ENCODE measurements around the gene SPOCK2. TPM values are rescaled to one million over a fixed set of nuclear protein-coding genes. Genes with fewer than 3 reads are reported as not detected.
A peak's percentile ranks its signal among the peaks of the same experiment; 100 is the strongest.
"Not testable (repeated sequence)": the region's sequence is repeated elsewhere in the genome, so short reads cannot be mapped to it uniquely, and the experiment has no call there.

Gene SPOCK2, protein sequence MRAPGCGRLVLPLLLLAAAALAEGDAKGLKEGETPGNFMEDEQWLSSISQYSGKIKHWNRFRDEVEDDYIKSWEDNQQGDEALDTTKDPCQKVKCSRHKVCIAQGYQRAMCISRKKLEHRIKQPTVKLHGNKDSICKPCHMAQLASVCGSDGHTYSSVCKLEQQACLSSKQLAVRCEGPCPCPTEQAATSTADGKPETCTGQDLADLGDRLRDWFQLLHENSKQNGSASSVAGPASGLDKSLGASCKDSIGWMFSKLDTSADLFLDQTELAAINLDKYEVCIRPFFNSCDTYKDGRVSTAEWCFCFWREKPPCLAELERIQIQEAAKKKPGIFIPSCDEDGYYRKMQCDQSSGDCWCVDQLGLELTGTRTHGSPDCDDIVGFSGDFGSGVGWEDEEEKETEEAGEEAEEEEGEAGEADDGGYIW
- 100 to 1,000 TPM; 370 to 371 TPM for total RNA-seq

DNA sequence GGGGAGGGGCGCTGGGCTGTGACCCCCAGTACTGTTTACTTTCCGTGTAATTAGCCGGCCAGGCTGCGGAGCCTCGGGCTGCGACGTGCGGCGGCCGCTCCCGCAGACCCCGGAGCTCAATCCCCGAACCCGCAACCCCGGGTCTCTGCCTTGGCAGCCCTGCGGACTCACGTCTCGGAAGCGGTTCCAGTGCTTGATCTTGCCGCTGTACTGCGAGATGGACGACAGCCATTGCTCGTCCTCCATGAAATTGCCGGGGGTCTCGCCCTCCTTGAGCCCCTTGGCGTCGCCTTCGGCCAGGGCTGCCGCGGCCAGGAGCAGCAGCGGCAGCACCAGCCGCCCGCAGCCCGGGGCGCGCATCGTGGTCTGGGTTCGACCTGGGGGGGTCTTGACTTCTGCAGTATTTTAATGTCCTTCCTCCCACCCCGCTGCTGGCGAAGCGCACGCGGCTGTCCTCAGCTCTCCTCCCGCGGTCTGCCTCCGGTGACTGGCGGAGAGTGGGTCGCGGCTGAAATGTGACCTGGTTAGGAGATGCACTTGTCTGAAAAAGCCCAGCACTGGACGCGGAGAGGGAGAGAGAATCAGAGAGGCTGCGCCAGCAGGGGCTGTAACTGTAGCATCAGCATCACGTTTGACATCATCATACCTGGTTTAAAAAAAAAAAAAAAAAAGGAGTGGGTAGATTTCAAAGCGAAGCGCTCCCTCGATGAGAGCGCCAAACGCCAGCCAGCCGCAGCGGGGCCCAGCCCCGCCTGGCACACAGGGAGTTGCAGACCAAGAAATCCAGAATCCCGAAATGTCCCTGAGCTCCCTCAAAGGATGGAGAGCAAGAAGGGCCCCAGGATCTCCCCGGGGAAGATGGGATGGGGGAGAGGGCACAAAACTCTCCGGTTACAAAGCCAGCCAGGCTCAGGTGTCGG lies at the start of gene SPOCK2:
TSS of gene SPOCK2 (minus strand) at position 583 of the 920 bp plus-strand sequence. CDS start at position 360, 223 bp downstream.
- POLR2A ChIA-PET = interaction anchor here (0.6 to 7.9 kb wide), 31 partner anchors 9 to 414 kb away, joined by 3 to 67 read pairs (median 5); partner anchors contain the start of genes ANAPC16, ASCC1 and DDIT4
- peak; percentile 52 for ATAC-seq (ENCODE audit: low read depth)
- Mint-ChIP-seq H3K4me1 (peaks cover 50% of the 10 kb centered on the region), H3K36me3 (peaks cover 33% of the 10 kb centered on the region), H3K9me3 (no peaks in the 10 kb centered on the region), H3K27me3 (no peaks in the 10 kb centered on the region), H3K27ac (peak within 1 kb of the TSS; percentile 99), H3K4me3 (peak within 1 kb of the TSS; percentile 98)
- DNase-seq = peak; percentile 72

DNA sequence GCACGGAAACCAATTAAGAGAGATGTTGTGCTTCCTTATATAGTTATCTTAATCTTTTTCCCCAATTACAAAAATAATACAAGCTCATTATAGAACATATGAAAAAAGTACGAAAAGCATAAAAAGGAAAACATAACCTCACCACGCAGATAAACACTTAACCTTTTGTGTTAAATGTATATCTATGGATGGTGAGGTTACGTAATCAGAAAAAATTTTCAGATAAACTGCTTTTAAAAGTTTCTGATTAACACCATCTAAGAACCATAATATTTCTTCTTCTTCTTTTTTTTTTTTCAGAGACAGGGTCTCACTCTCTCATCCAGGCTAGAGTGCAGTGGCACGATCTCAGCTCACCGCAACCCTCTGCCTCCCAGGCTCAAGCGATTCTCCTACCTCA lies 49.2 kb upstream of the SPOCK2 start:
- POLR2A ChIA-PET = interaction anchor here (0.7 kb wide), 2 partner anchors 11 to 80 kb away, joined by 3 read pairs; no protein-coding TSS in a partner anchor
- no peak overlapping the region for H3K4me3 Mint-ChIP-seq
- no peaks in the 10 kb centered on the region for H3K27me3 Mint-ChIP-seq

DNA sequence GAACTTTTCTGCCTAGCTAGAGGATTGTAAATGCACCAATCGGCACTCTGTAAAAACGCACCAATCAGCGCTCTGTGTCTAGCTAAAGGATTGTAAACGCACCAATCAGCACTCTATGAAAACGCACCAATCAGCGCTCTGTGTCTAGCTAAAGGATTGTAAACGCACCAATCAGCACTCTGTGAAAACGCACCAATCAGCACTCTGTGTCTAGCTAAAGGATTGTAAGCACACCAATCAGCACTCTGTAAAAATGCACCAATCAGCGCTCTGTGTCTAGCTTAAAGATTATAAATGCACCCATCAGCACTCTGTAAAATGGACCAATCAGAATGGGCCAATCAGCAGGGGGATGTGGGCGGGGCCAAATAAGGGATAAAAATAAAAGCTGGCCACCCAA lies 47.9 kb upstream of the SPOCK2 start:
- not testable (repeated sequence) for ATAC-seq (ENCODE audit: low read depth); H3K4me3 Mint-ChIP-seq; H3K27me3 Mint-ChIP-seq; H3K9me3 Mint-ChIP-seq; DNase-seq; H3K27ac Mint-ChIP-seq
- Mint-ChIP-seq H3K36me3 (peaks cover 28% of the 10 kb centered on the region), H3K4me1 (peaks cover 40% of the 10 kb centered on the region)
- POLR2A ChIA-PET = interaction anchor here (1.0 kb wide), 1 partner anchor 203 kb away, joined by 5 read pairs; no protein-coding TSS in a partner anchor

More for the DNA sequence above, 49.2 kb upstream of the SPOCK2 start:
- ATAC-seq (ENCODE audit: low read depth) (no peak), DNase-seq (no peak)
- no peaks in the 10 kb centered on the region for H3K9me3 Mint-ChIP-seq
- H3K36me3 Mint-ChIP-seq = peaks cover 24% of the 10 kb centered on the region
- no peak overlapping the region for H3K27ac Mint-ChIP-seq
- peaks cover 34% of the 10 kb centered on the region for H3K4me1 Mint-ChIP-seq

DNA sequence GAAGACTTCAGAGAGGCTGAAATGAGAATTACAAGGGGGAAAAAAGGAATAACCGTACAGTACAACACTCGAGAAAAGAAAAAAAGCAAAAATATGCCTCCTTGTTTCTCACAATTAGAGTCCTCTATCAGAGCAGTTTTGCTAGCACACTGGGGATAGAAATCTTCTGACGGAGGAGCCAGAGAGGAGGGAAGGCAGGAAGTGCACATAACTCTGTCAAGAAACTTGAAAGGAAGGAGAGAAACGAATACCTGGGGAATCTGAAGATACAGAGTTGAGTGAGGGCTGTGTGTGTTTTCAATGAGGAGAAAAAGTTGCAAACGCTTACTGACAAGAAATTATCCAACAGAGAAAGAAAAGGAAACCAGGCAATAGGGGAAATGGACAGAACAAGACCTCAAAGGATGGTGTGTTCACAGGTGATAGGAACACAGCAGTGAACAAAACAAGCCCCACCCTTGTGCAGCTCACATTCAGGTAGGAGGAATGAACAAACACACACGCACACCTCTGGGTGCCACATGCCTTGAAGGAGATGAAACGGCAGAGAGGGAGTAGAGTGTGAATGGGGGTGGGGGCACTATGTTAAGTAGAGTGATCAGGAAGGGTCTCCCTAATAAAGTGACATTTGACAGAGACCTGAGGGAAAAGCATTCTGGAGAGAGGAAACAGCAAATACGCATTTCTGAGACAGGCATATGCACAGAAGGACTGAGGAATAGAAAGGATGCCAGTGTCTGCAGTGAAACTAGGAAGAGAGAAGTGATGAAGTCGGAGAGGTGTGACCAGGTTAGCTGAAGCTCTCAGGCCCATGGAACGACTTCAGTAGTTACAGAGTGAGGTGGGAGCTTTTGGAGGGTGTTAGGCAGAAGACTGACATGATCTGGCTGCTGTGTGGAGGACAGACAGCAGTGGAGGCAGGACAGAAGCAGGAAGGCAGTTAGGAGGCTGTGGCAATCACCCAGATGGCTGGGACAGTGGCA lies 46.7 kb upstream of the SPOCK2 start:
- Mint-ChIP-seq H3K9me3 (no peaks in the 10 kb centered on the region), H3K27ac (peak overlapping the region; percentile 79)
- POLR2A ChIA-PET = interaction anchor here (0.6 to 1.1 kb wide), 2 partner anchors 113 to 961 kb away, joined by 3 to 4 read pairs; no protein-coding TSS in a partner anchor

DNA sequence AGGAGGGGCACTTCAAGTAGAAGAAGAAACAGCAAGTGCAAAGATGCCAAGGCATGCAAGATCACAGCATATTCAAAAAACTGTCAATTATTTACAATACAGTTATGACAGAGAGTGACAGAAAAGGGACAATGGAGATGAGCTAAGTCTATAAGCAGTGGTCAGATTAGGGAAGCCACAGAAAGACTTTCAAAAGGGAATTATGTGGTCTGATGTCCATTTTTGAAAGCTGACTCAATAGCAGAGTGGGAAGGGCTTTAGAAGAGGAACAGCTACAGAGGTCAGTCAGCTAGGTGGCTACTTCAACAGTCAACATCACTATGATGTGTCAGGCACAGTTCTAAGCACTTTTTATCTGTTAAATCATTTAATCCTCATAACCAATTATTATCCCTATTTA lies 45.2 kb upstream of the SPOCK2 start:
- Mint-ChIP-seq H3K36me3 (peaks cover 36% of the 10 kb centered on the region), H3K4me3 (no peak overlapping the region), H3K27me3 (no peaks in the 10 kb centered on the region), H3K27ac (peak overlapping the region; percentile 49), H3K9me3 (no peaks in the 10 kb centered on the region), H3K4me1 (peaks cover 43% of the 10 kb centered on the region)
- no peak for DNase-seq
- POLR2A ChIA-PET = no interaction called here
- ATAC-seq (ENCODE audit: low read depth) = no peak

More for the DNA sequence above, 46.7 kb upstream of the SPOCK2 start:
- Mint-ChIP-seq H3K4me1 (peaks cover 42% of the 10 kb centered on the region), H3K4me3 (peak overlapping the region; percentile 51), H3K27me3 (no peaks in the 10 kb centered on the region), H3K36me3 (peaks cover 28% of the 10 kb centered on the region)
- DNase-seq (no peak), ATAC-seq (ENCODE audit: low read depth) (peak; percentile 36)

DNA sequence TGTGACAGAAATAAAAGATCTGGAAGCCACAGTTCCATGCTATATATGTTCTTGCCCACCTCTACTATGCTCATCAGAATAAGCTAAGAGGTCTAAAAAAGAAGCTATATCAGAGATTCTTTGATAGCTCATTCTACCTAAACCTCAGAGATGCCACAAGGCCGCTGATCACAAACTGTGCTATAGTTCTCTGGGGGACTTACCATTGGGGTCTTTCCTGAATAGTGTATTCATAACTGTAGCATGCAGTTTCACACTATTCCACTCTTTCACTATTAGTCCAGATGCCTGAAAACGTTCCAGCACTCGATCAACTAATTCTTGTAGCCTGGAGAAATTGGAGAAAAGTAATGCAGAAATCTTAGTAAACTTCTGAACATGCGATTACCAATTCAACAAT lies 44.5 kb upstream of the SPOCK2 start:
- H3K27ac Mint-ChIP-seq = peak overlapping the region; percentile 49
- POLR2A ChIA-PET = interaction anchor here (0.6 to 1.8 kb wide), 7 partner anchors 42 to 204 kb away, joined by 3 to 7 read pairs (median 5); partner anchors contain the start of gene DDIT4
- no peak for ATAC-seq (ENCODE audit: low read depth)
- H3K27me3 Mint-ChIP-seq = no peaks in the 10 kb centered on the region
- DNase-seq = no peak
- peaks cover 41% of the 10 kb centered on the region for H3K4me1 Mint-ChIP-seq
- no peaks in the 10 kb centered on the region for H3K9me3 Mint-ChIP-seq
- peak overlapping the region; percentile 50 for H3K4me3 Mint-ChIP-seq
- H3K36me3 Mint-ChIP-seq = peaks cover 36% of the 10 kb centered on the region

DNA sequence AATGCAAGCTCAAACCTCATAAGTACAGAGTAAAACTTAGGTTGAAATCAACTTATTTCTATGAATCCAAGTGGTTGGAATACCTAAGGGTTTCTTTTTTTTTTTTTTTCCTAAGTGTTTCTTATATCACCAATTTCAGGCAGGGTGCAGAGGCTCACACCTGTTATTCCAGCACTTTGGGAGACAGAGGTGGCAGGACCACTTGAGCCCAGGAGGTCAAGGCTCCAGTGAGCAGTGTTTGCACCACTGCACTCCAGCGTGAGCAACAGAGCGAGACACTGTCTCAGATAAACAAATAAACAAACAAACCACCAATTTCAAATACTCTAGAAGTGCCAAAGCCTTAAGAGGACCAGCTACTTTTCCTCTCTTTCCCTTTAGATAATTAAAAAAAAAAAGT lies 39.2 kb upstream of the SPOCK2 start:
- ATAC-seq (ENCODE audit: low read depth) = no peak
- Mint-ChIP-seq H3K36me3 (peaks cover 24% of the 10 kb centered on the region), H3K27me3 (no peaks in the 10 kb centered on the region), H3K9me3 (no peaks in the 10 kb centered on the region), H3K27ac (no peak overlapping the region), H3K4me3 (no peak overlapping the region), H3K4me1 (peaks cover 21% of the 10 kb centered on the region)
- POLR2A ChIA-PET = interaction anchor here (0.6 to 0.7 kb wide), 2 partner anchors 94 to 199 kb away, joined by 3 read pairs; no protein-coding TSS in a partner anchor
- no peak for DNase-seq

DNA sequence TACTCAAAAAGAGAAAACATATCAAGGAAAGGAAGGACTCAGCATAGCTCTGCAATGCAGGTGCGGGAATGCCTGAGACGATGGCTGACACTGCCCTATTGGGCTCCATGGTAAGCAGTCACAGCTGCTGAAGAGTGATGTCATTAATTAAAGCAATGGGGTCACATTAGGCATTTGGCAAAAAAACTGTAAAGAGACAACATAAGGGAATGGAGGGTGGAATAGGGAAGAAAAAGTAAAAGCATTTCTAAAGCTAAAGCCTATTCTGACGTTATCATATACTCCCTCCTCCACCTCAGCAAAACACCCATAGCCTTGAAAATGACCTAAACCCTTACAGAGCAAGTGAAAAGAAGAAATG lies 38.5 kb upstream of the SPOCK2 start:
- Mint-ChIP-seq H3K36me3 (peaks cover 24% of the 10 kb centered on the region), H3K27ac (no peak overlapping the region), H3K9me3 (no peaks in the 10 kb centered on the region), H3K4me1 (peaks cover 22% of the 10 kb centered on the region), H3K4me3 (no peak overlapping the region), H3K27me3 (no peaks in the 10 kb centered on the region)
- POLR2A ChIA-PET = interaction anchor here (0.6 to 2.5 kb wide), 5 partner anchors 11 to 209 kb away, joined by 3 to 18 read pairs (median 3); partner anchors contain the start of gene SPOCK2
- ATAC-seq (ENCODE audit: low read depth) (no peak), DNase-seq (no peak)

DNA sequence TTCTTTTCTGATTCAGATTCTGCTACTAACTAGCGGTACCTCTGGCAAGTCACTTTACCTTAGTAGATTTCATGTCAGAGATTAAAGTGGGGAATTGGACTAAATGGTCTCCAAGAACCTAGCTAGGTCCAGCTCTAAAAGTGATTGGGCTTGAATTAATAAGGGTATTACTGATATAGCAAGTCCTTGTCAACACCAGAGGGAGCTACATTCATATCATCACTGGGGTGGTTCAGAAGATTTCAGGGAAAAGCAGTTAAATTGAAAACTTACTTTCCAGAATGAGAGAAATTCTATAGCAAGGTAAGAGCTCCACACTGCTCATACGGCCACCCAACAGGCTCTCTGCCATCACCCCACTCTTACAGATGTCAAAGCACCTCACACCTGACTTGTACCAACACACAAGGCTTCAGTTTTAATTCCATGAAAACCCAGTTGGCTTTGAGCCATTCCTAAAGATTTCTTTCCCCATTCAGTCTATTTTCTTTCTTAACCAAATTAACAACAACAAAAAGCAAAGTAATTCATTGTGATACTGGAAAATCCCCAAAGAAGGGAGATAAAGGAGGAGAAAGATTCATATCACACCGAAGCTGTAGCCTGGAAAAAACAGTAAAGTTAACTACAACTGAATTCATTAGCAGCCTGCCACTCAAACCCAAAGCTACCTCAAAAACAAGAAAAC lies 38.0 kb upstream of the SPOCK2 start:
- Mint-ChIP-seq H3K27ac (no peak overlapping the region), H3K27me3 (no peaks in the 10 kb centered on the region), H3K4me3 (no peak overlapping the region), H3K36me3 (peaks cover 26% of the 10 kb centered on the region), H3K9me3 (no peaks in the 10 kb centered on the region), H3K4me1 (peaks cover 27% of the 10 kb centered on the region)
- peak; percentile 26 for ATAC-seq (ENCODE audit: low read depth)
- POLR2A ChIA-PET = interaction anchor here (0.6 to 2.5 kb wide), 6 partner anchors 11 to 209 kb away, joined by 3 to 18 read pairs (median 4); partner anchors contain the start of gene SPOCK2
- no peak for DNase-seq

DNA sequence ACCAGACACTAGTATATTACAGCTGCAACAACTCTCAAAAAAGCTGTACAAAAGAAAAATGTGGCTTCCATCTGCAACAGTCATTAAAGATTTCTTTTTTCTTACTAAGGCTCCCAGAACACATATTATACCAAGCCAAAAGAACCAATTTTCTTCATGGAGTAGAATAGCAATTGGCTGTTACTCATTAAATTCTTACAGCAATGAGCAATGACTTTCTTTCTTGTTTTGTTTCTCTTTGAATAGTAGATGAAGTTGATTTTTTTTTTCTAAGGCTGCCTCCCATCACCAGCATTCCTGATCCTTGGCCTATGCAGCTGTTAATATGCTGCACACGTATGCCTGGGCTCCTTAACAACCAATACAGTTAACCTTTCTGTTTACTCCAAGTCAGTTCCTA lies 36.6 kb upstream of the SPOCK2 start:
- H3K27me3 Mint-ChIP-seq = no peaks in the 10 kb centered on the region
- no peaks in the 10 kb centered on the region for H3K9me3 Mint-ChIP-seq
- peaks cover 26% of the 10 kb centered on the region for H3K4me1 Mint-ChIP-seq
- no peak for ATAC-seq (ENCODE audit: low read depth)
- DNase-seq = no peak
- H3K4me3 Mint-ChIP-seq = no peak overlapping the region
- POLR2A ChIA-PET = interaction anchor here (0.8 to 2.5 kb wide), 5 partner anchors 16 to 356 kb away, joined by 3 to 18 read pairs (median 3); partner anchors contain the start of gene SPOCK2
- no peak overlapping the region for H3K27ac Mint-ChIP-seq
- H3K36me3 Mint-ChIP-seq = peaks cover 31% of the 10 kb centered on the region

DNA sequence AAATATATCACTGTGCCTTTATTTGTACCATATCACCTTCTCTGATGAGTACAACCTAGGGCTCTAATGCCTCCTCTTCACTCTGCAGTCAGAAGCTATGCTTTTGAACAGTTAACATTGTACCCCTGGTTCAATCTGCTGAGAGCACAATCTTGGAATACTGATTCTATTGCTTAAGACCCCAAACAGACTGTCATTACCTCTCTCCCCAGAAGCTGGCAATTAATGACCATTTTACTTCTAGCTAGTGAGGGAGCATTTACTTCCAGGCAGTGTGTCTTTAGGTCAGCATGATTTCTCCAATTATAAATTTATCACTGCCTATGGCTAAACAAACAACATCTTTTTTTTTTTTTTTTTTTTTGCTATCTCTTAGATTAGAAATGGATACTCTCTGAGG lies 36.0 kb upstream of the SPOCK2 start:
- POLR2A ChIA-PET = interaction anchor here (1.1 to 2.5 kb wide), 3 partner anchors 36 to 356 kb away, joined by 3 to 18 read pairs (median 3); partner anchors contain the start of gene SPOCK2
- no peak overlapping the region for H3K27ac Mint-ChIP-seq
- peaks cover 24% of the 10 kb centered on the region for H3K4me1 Mint-ChIP-seq
- DNase-seq (no peak), ATAC-seq (ENCODE audit: low read depth) (no peak)
- no peak overlapping the region for H3K4me3 Mint-ChIP-seq
- peaks cover 34% of the 10 kb centered on the region for H3K36me3 Mint-ChIP-seq
- H3K27me3 Mint-ChIP-seq = no peaks in the 10 kb centered on the region
- no peaks in the 10 kb centered on the region for H3K9me3 Mint-ChIP-seq
